Inflammatory macrophage treated with lipopolysaccharide for 1 hour (primary cell): Measurements from ENCODE around the gene CMYA5.

Experiments used
- DNase-seq, 2 donors: peaks; one replicate each; pipeline ENCODE4 v3.0.0-alpha.2; 2020 to 2022

The CMYA5 gene

DNA sequence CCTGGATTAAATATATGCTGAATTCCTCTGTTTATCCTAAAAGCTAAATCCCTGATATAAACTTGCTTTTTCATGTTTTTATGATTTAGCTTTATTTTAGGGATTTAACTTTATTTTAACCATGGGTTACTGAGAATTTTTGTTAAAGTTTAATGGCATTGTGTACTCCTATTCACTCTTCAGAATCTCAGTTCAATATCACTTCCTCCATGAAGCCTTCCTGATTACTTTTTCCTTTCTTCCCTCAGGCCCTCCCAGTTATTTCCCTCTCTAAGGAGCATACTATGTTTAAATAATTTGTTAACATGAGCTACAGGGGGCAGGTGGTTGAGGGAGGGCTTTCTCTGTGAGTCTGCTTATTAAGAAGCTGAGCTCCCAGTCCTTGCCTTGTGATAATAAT is 151.5 kb downstream of the CMYA5 start:
- DNase-seq, result no peak

DNA sequence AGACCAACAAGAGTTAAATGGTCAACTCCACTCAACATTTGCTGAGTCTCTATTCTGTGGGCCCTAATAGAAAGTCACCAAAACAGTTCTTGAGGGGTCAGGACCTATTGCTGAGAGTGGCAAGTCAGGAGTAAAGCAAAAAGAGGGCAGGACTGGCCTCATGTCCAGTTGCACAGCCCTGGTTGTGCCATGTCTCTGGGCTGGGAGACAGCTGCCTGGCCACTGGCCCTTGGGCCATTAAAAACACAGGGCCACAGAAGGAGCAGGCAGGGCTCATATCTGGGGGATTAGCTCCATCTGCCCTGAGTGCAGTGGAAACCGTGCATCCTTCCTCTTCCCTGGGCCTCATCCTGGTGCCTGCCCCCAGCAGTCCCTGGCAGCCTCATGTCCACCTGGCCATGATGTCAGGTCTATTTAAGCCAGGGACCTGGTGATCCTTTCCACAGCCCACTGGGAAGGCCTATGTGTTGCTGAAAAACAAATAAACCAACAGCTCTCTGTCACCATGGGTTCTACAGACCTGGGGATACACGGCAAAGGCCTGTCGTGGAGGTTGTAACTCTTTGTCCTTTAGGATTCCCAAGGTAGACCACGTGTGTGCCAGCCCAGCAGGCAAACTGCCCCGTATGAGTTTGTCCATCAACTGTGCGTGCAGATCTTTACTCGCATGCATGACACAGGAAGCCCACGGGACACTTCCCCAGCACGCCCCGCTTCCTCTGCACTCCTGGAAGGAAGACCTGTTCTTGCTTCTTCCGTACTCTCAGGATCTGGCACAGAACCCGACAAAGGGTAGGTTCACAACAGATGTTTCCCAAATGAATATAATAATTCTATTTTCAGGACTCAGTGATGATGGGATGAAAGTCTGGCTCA is 152.6 kb downstream of the CMYA5 start:
- no peak for DNase-seq

DNA sequence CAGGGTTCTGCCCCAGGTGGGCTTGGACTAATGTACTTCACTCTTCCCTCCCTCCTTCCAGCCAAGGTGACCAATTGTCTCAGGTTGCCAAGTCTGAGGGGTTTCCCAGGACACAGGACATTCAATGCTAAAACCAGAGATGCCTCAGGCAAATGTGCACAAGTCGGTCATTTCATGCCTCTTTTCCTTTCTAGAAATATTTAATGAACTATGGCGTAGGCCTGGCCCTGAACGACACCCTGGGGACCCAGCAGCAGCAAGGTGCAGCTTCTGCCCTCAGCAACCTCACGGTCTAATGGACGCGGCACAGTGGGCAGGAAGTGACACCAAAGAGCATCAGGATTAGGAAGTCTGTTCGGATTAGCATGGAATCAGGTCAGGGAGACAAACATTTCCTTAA is 153.4 kb downstream of the CMYA5 start:
- no peak for DNase-seq

DNA sequence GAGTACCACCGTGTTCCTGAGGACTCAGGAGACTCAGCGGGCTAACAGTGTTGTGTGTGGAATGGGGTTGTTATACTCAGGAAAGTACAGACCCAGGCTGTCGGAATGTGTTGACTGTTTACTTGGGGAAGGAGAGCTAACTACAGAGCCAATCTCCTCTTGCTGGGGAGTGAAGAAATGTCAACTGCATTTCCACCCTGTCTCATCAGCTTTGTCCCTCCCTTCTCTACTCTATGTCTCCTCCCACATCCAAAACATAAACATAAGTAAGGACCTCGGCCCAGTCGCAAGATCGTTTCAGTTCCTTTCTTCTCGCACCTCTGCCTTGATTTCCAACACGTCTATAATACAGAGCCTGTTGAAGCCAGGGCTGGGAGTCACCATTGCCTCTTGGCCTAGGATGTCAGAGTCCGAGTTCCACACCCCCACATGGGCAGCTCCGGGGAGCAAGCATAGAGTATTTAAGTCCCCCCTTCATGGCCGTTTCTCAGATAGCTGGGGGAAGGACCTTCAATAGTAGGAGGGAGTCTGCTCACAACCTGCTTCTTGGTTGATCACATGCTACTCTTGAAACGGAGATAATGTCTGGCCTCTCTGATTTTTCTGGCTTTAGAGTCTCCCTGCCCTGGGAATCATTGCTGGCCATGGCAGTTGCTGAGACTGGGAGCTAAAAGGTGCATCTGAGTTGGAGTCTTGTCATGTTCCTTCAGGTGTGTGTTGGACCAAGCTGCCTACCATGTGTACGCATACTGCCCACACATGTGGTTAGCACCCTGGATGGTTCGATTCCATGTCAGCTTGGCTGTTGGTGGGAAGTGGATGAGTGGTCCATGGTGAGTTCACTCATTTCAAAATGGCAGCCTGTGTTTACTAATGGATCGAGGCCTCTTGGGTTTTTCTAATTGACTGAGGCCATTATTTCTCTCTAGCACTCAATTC is 154.1 kb downstream of the CMYA5 start:
- no peak for DNase-seq

DNA sequence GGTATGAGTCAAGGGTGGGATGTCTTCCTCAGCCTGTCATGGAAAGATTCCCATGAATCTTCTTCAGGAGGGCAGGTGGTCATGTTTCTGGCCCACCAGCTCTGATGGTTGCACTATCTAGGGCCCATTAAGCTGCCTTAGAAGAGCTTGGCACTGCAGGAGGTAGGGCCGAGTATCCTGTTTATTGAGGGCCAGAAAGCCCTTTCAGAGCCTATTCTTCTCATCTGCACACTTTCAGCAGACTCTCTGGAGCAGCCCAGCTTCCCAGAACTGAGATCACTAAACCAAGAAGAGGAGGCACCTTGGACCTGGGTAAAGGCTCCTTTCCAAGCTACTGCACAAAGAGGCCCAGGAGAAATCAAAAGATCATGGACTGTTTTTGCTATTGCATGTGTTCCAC is 154.9 kb downstream of the CMYA5 start:
- no peak for DNase-seq

DNA sequence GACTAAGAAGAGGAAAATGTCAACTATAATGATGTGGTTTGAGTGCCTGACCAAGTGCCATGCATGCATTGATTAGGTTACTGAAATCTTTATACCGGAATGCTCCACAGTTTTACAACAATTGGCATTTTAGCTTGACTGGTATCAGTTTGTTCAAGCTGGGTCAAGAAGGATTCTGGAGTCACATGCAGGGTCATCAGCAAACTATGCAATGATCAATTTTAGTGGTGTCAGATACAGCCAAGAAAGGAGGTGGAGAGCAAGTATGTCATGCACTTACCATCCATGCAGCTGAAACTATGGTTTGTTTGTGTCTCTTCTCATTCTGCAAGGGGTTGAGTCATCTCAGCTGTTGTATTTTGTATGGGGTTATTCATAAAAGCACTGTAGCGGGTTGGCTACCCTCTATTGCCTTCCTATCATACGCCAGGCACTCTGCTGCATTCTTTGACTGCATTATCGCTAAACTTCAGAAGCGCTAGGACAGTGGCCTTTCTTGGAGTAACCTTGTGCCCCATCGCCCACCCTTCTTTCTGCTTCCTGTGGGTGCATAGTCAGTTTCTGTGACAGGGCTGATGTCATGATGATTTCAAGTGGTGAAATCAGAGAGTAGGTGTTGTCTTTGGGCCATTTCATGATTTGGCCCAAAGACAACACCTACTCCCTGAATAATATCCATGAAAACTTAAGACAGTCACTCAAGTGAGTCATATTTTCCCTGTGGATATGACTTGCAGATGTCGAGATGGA is 156.0 kb downstream of the CMYA5 start:
- DNase-seq, result peak in 1 of 2 donors; percentile 25

DNA sequence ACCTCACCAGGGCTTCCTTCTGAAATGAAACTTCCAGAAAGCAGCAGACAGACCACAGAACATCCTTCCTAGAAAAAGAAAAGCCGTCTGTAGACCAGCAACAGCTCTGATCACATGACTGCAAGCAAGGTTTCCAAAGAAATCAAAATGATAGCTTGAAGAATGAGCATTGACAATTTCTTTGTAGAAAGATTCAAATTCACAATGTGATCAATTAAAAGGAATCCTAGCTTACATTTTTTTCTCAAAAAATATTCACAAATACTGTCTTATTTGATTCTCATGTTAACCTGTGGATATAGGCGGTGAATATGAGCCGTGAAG is 156.5 kb downstream of the CMYA5 start:
- DNase-seq, result no peak

DNA sequence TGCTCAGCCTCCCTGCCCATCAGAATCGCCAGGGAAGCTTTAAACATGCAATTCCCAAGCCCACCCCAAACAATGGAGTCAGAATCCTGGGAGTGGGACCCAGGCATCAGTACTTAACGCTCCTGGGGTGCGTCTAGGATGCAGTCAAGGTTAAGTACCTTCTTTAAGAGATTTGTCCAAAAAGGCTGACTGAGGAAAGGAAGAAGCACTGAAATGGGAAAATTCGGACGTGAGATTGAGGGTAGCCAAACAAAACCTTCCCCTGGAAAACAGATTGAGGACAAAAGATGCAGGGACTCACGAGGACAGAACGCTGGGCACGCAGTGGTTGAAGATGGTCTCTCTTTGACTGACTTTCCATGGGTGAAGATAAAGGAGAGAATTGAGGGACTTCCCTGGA is 157.9 kb downstream of the CMYA5 start:
- no peak for DNase-seq

DNA sequence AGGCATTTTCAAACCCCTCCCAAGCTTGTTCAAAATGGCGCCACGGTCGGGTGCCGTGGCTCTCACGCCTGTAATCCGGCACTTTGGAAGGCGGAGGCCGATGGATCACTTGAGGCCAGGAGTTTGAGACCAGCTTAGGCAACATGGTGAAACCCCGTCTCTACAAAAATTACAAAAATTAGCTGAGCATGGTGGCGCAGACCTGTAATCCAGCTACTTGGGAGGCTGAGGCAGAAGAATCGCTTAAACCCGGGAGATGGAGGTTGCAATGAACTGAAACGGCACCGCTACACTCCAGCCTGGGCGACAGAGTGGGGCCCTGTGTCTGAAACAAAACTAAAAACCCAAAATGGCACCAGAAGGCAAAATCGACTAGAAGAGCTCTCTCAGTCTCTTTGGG is 159.4 kb downstream of the CMYA5 start:
- no peak for DNase-seq
